DND-41 (cell line): ENCODE results near the gene CSNK1G1.
"Not testable (repeated sequence)": the region's sequence is repeated elsewhere in the genome, so short reads cannot be mapped to it uniquely, and the experiment has no call there.

Experiments used
- ATAC-seq: fragments of 200-7000 bp; cut with Tn5 transposase; 3 replicates; pipeline ENCODE4 v1.9.1; 2021; ENCODE audit warnings: low read depth; ENCODE audit not compliant: insufficient read depth
- DNase-seq: peaks from one replicate; pipeline ENCODE4 v3.0.0-alpha.2; 2020
- H2AFZ ChIP-seq: 2 replicates; pipeline ENCODE4 v1.6.0; 2012; ENCODE audit warnings: low read depth, low read length
- H3K27ac ChIP-seq: 2 replicates; pipeline ENCODE4 v1.5.1; 2012; ENCODE audit warnings: low read length, inconsistent platforms
- H3K27me3 ChIP-seq: fragments of 200-600 bp; sonication (generic); 2 replicates; pipeline ENCODE4 v1.6.0; 2012; ENCODE audit warnings: low read length, mild to moderate bottlenecking, inconsistent platforms; ENCODE audit not compliant: insufficient read depth, poor library complexity
- H3K36me3 ChIP-seq: 2 replicates; pipeline ENCODE4 v1.5.1; 2012; ENCODE audit warnings: low read length, inconsistent platforms; ENCODE audit not compliant: insufficient read depth
- H3K4me1 ChIP-seq: 2 replicates; pipeline ENCODE4 v1.5.1; 2012; ENCODE audit warnings: mild to moderate bottlenecking, low read length; ENCODE audit not compliant: insufficient read depth
- H3K4me2 ChIP-seq: 2 replicates; pipeline ENCODE4 v1.6.0; 2012; ENCODE audit warnings: mild to moderate bottlenecking, moderate library complexity, low read length, inconsistent platforms; ENCODE audit not compliant: insufficient read depth
- H3K4me3 ChIP-seq, 2 experiments: fragments of 200-600 bp in 1 of 2; shearing (Covaris generic) in 1 of 2; 2 replicates each; pipeline ENCODE4 v1.5.1; 2012 to 2016; ENCODE audit warnings: inconsistent platforms in 2 of 2, low read length in 2 of 2, mild to moderate bottlenecking in 2 of 2, low read depth in 1 of 2, moderate library complexity in 1 of 2
- H3K79me2 ChIP-seq: 2 replicates; pipeline ENCODE4 v1.6.0; 2012; ENCODE audit warnings: low read length, inconsistent platforms; ENCODE audit not compliant: insufficient read depth
- H3K9ac ChIP-seq: 2 replicates; pipeline ENCODE4 v1.6.0; 2012; ENCODE audit warnings: low read depth, mild to moderate bottlenecking, inconsistent platforms, low read length, moderate library complexity
- H3K9me3 ChIP-seq: 2 replicates; pipeline ENCODE4 v1.5.1; 2012; ENCODE audit warnings: low read length, moderate library complexity, mild to moderate bottlenecking, inconsistent platforms; ENCODE audit not compliant: insufficient read depth, severe bottlenecking
- H4K20me1 ChIP-seq: 2 replicates; pipeline ENCODE4 v1.6.0; 2012; ENCODE audit warnings: low read length; ENCODE audit not compliant: insufficient read depth
- EZH2 ChIP-seq: IDR thresholded peaks from 3 replicates; pipeline ENCODE4 v1.6.1; 2012; ENCODE audit warnings: borderline replicate concordance, low read depth, mild to moderate bottlenecking, moderate library complexity, low read length, inconsistent platforms; ENCODE audit not compliant: severe bottlenecking
- TF ChIP-seq, protein P1 (sequence below): IDR thresholded peaks from 2 replicates; pipeline ENCODE4 v1.5.1; 2012; ENCODE audit warnings: borderline replicate concordance, low read length, moderate library complexity, mild to moderate bottlenecking; ENCODE audit not compliant: poor library complexity, severe bottlenecking; ENCODE audit errors: extremely low read depth

CSNK1G1 gene

DNA sequence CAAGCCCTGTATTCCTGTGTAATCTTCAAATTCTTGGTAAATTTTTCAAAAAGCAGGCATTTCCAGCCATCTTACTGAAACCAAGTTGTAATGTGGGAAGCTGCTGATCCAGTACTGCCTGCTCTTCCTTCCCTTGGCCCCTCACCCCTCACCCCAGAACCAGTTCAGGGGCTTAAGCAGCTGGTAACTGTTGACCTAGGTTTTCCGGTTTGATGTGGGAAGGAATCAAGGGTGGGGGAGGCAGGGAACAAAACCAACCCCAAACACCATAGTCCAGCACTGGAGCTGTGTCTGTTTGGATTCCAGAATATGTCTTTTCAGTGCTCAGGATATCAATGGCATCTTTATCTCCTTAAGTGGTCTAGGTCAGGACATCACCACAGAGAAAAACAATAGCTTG, 233.5 kb downstream of the CSNK1G1 start:
- no peak overlapping the region for H3K9ac ChIP-seq
- no peak for ATAC-seq
- DNase-seq = no peak
- H2AFZ ChIP-seq = no peak overlapping the region
- no peak overlapping the region for H3K4me2 ChIP-seq
- H3K79me2 ChIP-seq = no peaks in the 10 kb centered on the region
- H3K4me1 ChIP-seq = no peaks in the 10 kb centered on the region
- peaks cover 81% of the 10 kb centered on the region for H3K36me3 ChIP-seq
- H3K4me3 ChIP-seq = no peak overlapping the region
- H3K27ac ChIP-seq = no peak overlapping the region
- TF ChIP-seq, protein P1, sequence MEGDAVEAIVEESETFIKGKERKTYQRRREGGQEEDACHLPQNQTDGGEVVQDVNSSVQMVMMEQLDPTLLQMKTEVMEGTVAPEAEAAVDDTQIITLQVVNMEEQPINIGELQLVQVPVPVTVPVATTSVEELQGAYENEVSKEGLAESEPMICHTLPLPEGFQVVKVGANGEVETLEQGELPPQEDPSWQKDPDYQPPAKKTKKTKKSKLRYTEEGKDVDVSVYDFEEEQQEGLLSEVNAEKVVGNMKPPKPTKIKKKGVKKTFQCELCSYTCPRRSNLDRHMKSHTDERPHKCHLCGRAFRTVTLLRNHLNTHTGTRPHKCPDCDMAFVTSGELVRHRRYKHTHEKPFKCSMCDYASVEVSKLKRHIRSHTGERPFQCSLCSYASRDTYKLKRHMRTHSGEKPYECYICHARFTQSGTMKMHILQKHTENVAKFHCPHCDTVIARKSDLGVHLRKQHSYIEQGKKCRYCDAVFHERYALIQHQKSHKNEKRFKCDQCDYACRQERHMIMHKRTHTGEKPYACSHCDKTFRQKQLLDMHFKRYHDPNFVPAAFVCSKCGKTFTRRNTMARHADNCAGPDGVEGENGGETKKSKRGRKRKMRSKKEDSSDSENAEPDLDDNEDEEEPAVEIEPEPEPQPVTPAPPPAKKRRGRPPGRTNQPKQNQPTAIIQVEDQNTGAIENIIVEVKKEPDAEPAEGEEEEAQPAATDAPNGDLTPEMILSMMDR = no peak
- no peaks in the 10 kb centered on the region for H3K27me3 ChIP-seq
- H4K20me1 ChIP-seq = no peaks in the 10 kb centered on the region
- H3K9me3 ChIP-seq = no peaks in the 10 kb centered on the region

GRCh38 chr15:64121614-64122013, 234.4 kb downstream of the CSNK1G1 start:
- Histone ChIP-seq H3K4me1 (no peaks in the 10 kb centered on the region), H3K4me3 (no peak overlapping the region), H3K36me3 (peaks cover 82% of the 10 kb centered on the region), H2AFZ (no peak overlapping the region), H3K9me3 (no peaks in the 10 kb centered on the region), H3K4me2 (no peak overlapping the region), H4K20me1 (no peaks in the 10 kb centered on the region), H3K79me2 (no peaks in the 10 kb centered on the region), H3K27ac (no peak overlapping the region), H3K27me3 (no peaks in the 10 kb centered on the region), H3K9ac (no peak overlapping the region)
- DNase-seq (no peak), ATAC-seq (no peak)
- no peak for TF ChIP-seq EZH2
- TF ChIP-seq, protein P1 = no peak

- not testable (repeated sequence) for H3K9ac ChIP-seq, H3K4me3 ChIP-seq, H3K79me2 ChIP-seq, H2AFZ ChIP-seq, DNase-seq, H3K4me2 ChIP-seq, H3K9me3 ChIP-seq, ATAC-seq, H3K27me3 ChIP-seq, H3K4me1 ChIP-seq, H4K20me1 ChIP-seq, H3K27ac ChIP-seq
- peaks cover 86% of the 10 kb centered on the region for H3K36me3 ChIP-seq
Observed at GRCh38 chr15:64120322-64120721, 235.7 kb downstream of the CSNK1G1 start.

DNA sequence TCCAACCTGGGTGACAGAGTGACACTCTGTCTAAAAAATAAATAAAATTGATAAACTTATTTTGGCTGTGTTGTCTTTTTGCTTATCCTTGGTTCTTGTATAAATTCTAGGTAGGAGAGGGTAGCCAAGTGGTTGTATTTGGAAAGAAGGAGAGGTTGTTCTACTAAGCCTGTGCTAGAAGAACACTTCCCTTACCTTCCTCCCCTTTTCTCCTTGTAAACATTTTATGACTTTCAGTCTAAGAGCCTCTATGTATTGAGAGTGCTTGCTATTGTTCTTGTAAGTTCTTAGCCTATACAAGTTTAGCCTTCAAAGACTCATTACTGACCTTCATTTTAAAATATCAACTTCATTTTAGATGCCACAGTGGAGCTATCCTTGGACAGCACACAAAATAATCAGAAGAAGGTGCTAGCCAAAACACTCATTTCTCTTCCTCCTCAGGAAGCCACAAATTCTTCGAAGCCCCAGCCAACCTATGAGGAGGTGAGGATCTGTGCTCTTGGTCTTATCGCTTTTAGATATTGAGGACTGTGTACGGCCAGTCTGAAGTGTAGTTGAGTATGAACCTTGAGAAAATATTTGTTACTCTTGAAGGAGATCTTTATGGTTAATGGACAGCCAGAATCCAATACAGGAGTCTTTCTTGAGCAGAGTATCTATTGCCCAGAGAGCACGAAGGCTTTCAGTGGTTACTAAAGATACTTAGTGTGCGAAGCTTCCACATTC, 238.1 kb downstream of the CSNK1G1 start:
- no peaks in the 10 kb centered on the region for H3K9me3 ChIP-seq
- no peak overlapping the region for H3K9ac ChIP-seq
- H4K20me1 ChIP-seq = peaks cover 5% of the 10 kb centered on the region; the same call in 1 of the 2 replicates
- ATAC-seq (no peak), DNase-seq (no peak)
- peaks cover 91% of the 10 kb centered on the region for H3K36me3 ChIP-seq
- TF ChIP-seq, protein P1 = no peak
- no peak for TF ChIP-seq EZH2
- H3K4me3 ChIP-seq = no peak overlapping the region
- no peak overlapping the region for H3K4me2 ChIP-seq
- H3K27ac ChIP-seq = no peak overlapping the region
- H3K27me3 ChIP-seq = no peaks in the 10 kb centered on the region
- no peaks in the 10 kb centered on the region for H3K4me1 ChIP-seq
- no peak overlapping the region for H2AFZ ChIP-seq
- H3K79me2 ChIP-seq = peaks cover 4% of the 10 kb centered on the region; the same call in 1 of the 2 replicates
